Mammary microvascular endothelial cell (primary cell): Measurements from ENCODE around the gene CFAP45. TPM values are rescaled to one million over a fixed set of nuclear protein-coding genes. Genes with fewer than 3 reads are reported as not detected.

Experiments used
- total RNA-seq: library from RNA; depleted of rRNA; stranded (reverse); fragments of >200 nt; gene quantifications from 2 replicates; pipeline ENCODE4 v1.2.3, GENCODE V29; 2015

Gene CFAP45, protein sequence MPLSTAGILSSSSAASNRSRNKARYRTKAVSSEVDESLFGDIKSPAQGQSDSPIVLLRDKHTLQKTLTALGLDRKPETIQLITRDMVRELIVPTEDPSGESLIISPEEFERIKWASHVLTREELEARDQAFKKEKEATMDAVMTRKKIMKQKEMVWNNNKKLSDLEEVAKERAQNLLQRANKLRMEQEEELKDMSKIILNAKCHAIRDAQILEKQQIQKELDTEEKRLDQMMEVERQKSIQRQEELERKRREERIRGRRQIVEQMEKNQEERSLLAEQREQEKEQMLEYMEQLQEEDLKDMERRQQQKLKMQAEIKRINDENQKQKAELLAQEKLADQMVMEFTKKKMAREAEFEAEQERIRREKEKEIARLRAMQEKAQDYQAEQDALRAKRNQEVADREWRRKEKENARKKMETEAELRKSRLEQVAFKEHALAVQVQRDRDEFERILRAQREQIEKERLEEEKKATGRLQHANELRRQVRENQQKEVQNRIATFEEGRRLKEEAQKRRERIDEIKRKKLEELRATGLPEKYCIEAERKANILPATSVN
- total RNA-seq, result 0.89 and 1.9 TPM in 2 replicates

DNA sequence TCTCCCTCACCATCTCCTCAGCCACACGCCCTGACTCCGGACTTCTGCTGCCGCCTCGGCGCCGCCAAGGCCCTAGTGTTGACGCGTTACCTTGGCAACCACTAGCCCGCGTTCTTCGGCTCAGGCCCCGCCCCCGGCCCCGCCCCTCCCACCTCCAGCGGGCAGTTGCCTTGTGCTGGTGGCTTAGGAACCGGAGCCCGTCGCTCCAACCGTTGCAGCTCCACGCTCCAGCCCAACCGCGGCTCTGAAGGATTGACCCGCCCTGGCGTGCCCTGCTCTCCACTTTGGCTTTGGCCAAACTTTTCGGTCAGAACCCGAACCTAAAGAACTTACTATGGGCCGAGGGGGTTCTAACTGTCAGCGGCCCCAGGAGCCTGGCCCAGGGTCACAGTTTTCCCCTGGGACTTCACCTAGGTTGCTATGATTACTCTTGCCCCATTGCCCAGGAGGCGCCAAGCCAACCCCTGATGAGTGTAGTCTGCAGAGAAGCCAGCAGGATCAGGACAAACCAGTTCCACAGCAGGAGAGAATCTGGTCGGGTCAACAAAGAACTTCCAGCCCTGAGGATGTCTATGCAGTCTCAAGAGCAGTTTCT lies at the start of gene CFAP45:
Gene CFAP45, minus strand, starts transcription at position 80 of the 595 bp plus-strand sequence. Its CDS starts 67 bp downstream, at position 13.

GRCh38 chr1:159945483-159946241 lies 45.7 kb upstream of the CFAP45 start, which contains the start of gene IGSF9:
Gene IGSF9 (minus strand): TSS chr1:159945613. CDS start chr1:159943454, 2,159 bp downstream.

GRCh38 chr1:159924791-159925718 lies 25.1 kb upstream of the CFAP45 start, which contains the start of gene TAGLN2:
Gene TAGLN2 (minus strand): TSS chr1:159925507. CDS start chr1:159920509, 4,998 bp downstream.

DNA sequence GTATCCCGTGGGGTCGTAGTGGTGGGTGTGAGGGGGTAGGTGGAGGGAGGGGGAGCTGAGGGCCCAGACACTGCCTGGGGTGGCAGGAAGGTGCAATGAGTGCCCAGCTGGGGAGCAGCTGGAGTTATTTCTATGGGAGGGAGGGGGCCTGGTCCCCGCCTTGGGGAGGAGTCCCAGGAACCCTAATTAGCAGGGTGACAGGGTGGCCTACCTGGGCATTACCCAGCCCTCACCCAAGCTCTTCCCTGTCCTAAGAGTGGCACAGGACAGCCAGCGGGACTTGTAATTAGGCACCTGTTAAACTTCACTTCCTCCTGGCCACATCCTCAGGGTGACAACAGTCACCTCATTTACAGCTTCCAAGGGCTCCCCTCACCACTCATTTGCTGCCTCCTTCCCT lies 37.4 kb downstream of the CFAP45 start, which contains the start of gene VSIG8:
Gene VSIG8, minus strand, starts transcription at position 101 of the 400 bp plus-strand sequence. CDS start 136 bp downstream, outside the sequence.

GRCh38 chr1:159826441-159827101 lies 73.4 kb downstream of the CFAP45 start, which contains the start of gene SLAMF8:
Gene SLAMF8 (plus strand): TSS chr1:159826873. CDS start chr1:159826899, 26 bp downstream.

Other genes starting within 250 kb of the CFAP45 start
- not detected in 2 replicates for gene CRP, start 185.6 kb downstream of the CFAP45 start, total RNA-seq
- 57.1 and 72.2 TPM in 2 replicates for gene DUSP23, start 119.2 kb downstream of the CFAP45 start, total RNA-seq
- not detected in 2 replicates for gene FCRL6, start 97.8 kb downstream of the CFAP45 start, total RNA-seq
- not detected in 2 replicates for gene SLAMF8, start 73.3 kb downstream of the CFAP45 start, total RNA-seq
- gene VSIG8, start 37.5 kb downstream of the CFAP45 start, total RNA-seq, result not detected in 2 replicates
- gene TAGLN2, start 25.3 kb upstream of the CFAP45 start, total RNA-seq, result 869 and 920 TPM in 2 replicates
- not detected in 2 replicates for gene IGSF9, start 45.4 kb upstream of the CFAP45 start, total RNA-seq
- gene SLAMF9, start 54.1 kb upstream of the CFAP45 start, total RNA-seq, result not detected in 2 replicates
- gene PIGM, start 131.8 kb upstream of the CFAP45 start, total RNA-seq, result 2.0 and 3.1 TPM in 2 replicates
- not detected in 2 replicates for gene KCNJ10, start 170.0 kb upstream of the CFAP45 start, total RNA-seq
- gene KCNJ9, start 181.4 kb upstream of the CFAP45 start, total RNA-seq, result not detected in 2 replicates
- gene IGSF8, start 198.5 kb upstream of the CFAP45 start, total RNA-seq, result 7.1 and 7.4 TPM in 2 replicates
- gene ATP1A2, start 215.6 kb upstream of the CFAP45 start, total RNA-seq, result not detected in 2 replicates